AG10803 (cell line): ENCODE results near the gene PACRG.

Experiments used
- DNase-seq: peaks from one replicate; pipeline ENCODE4 v3.0.0; 2010; ENCODE audit warnings: low read depth
- H3K4me3 ChIP-seq: 2 replicates; pipeline ENCODE4 v1.5.1; 2011; ENCODE audit warnings: mild to moderate bottlenecking, low read length, control low read depth
- CTCF ChIP-seq: conservative IDR thresholded peaks from 2 replicates; pipeline ENCODE4 v1.5.1; 2011; ENCODE audit warnings: mild to moderate bottlenecking, low read length, control low read depth, inconsistent platforms

Gene PACRG

DNA sequence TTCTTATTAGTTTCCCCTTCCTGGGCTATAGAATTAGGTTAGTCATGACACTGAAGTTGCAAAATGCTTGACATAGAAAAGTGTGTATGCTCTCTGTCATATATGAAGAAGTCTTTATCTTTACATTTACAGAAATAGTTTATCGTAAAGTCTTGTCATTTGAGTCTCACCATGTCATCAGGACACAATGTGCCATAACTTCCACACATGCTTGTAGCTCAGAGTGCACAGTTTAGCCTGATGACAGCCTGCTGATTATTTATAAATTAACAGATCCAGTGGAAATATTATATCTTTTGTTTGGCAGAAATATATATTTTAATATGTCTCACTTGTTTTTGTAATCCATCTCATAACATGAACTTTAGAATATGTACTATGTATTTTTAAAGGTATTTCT lies 399.8 kb downstream of the PACRG start:
- DNase-seq: no peak
- no peak for TF ChIP-seq CTCF

GRCh38 chr6:163128324-163128723 lies 400.6 kb downstream of the PACRG start:
- no peak for DNase-seq
- H3K4me3 ChIP-seq: no peak overlapping the region
- TF ChIP-seq CTCF: no peak

More for the DNA sequence above, 399.8 kb downstream of the PACRG start:
- H3K4me3 ChIP-seq: no peak overlapping the region

GRCh38 chr6:163132050-163132750 lies 404.4 kb downstream of the PACRG start:
- no peak for TF ChIP-seq CTCF

GRCh38 chr6:163133017-163133416 lies 405.2 kb downstream of the PACRG start:
- H3K4me3 ChIP-seq: no peak overlapping the region
- no peak for TF ChIP-seq CTCF
- DNase-seq: no peak

More at GRCh38 chr6:163132050-163132750, 404.4 kb downstream of the PACRG start:
- no peak overlapping the region for H3K4me3 ChIP-seq
- DNase-seq: no peak

DNA sequence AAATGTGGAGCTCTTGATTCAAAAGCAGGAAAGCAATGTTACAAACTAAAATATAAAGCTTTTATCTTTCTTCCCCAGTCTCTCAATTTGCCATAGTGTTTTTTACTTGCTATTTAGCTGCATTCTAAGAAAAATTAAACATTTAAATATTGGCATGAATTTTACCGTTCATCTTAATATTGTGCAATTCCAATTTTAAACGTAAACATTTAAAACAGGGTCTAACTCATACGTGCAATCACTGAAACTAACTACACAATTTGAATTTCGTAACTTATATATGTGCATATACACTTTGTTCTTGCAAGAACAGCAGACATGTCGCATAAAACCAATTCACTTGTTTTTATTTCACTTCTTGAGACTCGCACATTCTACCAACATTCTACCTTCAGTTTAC lies 405.9 kb downstream of the PACRG start:
- no peak overlapping the region for H3K4me3 ChIP-seq
- TF ChIP-seq CTCF: no peak
- DNase-seq: no peak

GRCh38 chr6:163136681-163137397 lies 409.1 kb downstream of the PACRG start:
- no peak for TF ChIP-seq CTCF
- DNase-seq: no peak
- H3K4me3 ChIP-seq: no peak overlapping the region

DNA sequence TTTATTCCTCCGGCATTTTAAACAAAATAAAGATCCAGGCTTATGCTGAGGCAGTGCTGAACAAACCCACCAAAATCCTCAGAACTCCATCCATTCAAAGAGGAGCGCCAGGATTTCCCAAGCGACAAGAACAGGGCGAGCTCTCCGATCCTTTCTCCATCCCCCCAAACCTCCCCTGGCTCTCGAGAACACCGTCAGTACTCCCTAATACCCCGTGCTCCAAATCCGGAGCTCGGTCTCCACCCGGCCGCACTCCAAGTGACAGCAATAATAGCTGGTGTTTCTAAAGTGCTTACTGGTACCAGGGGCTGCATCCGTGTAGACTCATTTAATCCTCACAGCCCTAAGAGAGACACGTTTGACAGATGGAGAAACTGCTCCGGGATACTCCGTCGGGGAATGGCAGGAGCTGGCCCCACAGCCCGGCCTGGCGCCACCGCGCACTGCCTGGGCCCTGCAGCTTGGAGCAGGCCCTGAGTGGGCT lies 409.7 kb downstream of the PACRG start:
- no peak overlapping the region for H3K4me3 ChIP-seq
- no peak for DNase-seq
- no peak for TF ChIP-seq CTCF
